CD4-positive, CD25-positive, alpha-beta regulatory T cell (primary cell): ENCODE data around the gene BBIP1. TPM values are rescaled to one million over a fixed set of nuclear protein-coding genes. Genes with fewer than 3 reads are reported as not detected.

ENCODE experiments used
- ATAC-seq, 2 donors: fragments of 150-1000 bp; cut with Tn5 transposase; one replicate each; pipeline ENCODE4 v1.10.0; 2021; ENCODE audit warnings: low read depth in 2 of 2, moderate number of reproducible peaks in 2 of 2, moderate library complexity in 1 of 2
- DNase-seq, 3 donors: peaks; one replicate each; pipeline versions ENCODE4 v3.0.0 to v3.0.0-alpha.2; 2012 to 2022; ENCODE audit warnings: mixed read lengths in 1 of 3
- H3K27ac ChIP-seq: one replicate; pipeline ENCODE4 v1.7.0; 2013; ENCODE audit warnings: mild to moderate bottlenecking, low read length; ENCODE audit not compliant: insufficient read depth, poor library complexity, severe bottlenecking
- H3K27me3 ChIP-seq: one replicate; pipeline ENCODE4 v1.7.0; 2013; ENCODE audit warnings: low read length; ENCODE audit not compliant: control insufficient read depth, insufficient read depth
- H3K36me3 ChIP-seq: one replicate; pipeline ENCODE4 v1.7.0; 2013; ENCODE audit warnings: mild to moderate bottlenecking, low read length, moderate library complexity; ENCODE audit not compliant: control insufficient read depth, insufficient read depth
- H3K4me1 ChIP-seq: 2 replicates; pipeline ENCODE4 v1.7.0; 2013; ENCODE audit warnings: mild to moderate bottlenecking, low read length; ENCODE audit not compliant: insufficient read depth, control insufficient read depth, poor library complexity, severe bottlenecking
- H3K4me3 ChIP-seq: one replicate; pipeline ENCODE4 v1.7.0; 2013; ENCODE audit warnings: low read depth, mild to moderate bottlenecking, low read length, moderate library complexity
- H3K9me3 ChIP-seq, 2 experiments: 1 replicate in 1 of 2; 2 replicates in 1 of 2; pipeline ENCODE4 v1.7.0; 2013; ENCODE audit warnings: low read length in 2 of 2, mild to moderate bottlenecking in 1 of 2, moderate library complexity in 1 of 2; ENCODE audit not compliant: control insufficient read depth in 2 of 2
- H3K27ac Mint-ChIP-seq, 3 donors: one replicate each; pipeline ENCODE4 v1.8.0; 2020 to 2022; ENCODE audit warnings: mild to moderate bottlenecking in 3 of 3, mixed read lengths in 3 of 3, moderate library complexity in 2 of 3
- H3K27me3 Mint-ChIP-seq: one replicate; pipeline ENCODE4 v1.8.0; 2022; ENCODE audit warnings: mild to moderate bottlenecking, mixed read lengths
- H3K36me3 Mint-ChIP-seq: one replicate; pipeline ENCODE4 v1.8.0; 2020; ENCODE audit warnings: mixed read lengths
- H3K4me1 Mint-ChIP-seq, 4 donors: one replicate each; pipeline ENCODE4 v1.8.0; 2020 to 2022; ENCODE audit warnings: mixed read lengths in 4 of 4, mild to moderate bottlenecking in 1 of 4
- H3K4me3 Mint-ChIP-seq, 4 donors: one replicate each; pipeline ENCODE4 v1.8.0; 2020 to 2022; ENCODE audit warnings: mild to moderate bottlenecking in 4 of 4, mixed read lengths in 4 of 4, moderate library complexity in 3 of 4
- H3K9me3 Mint-ChIP-seq, 7 donors: one replicate each; pipeline ENCODE4 v1.8.0; 2020 to 2022; ENCODE audit warnings: mixed read lengths in 7 of 7, mild to moderate bottlenecking in 3 of 7, moderate library complexity in 2 of 7
- polyA plus RNA-seq, 4 donors: library from polyadenylated mRNA; unstranded; fragments of 300-500 nt; fragmentation: Illumina TruSeq; gene quantifications; one replicate each; pipeline ENCODE4 v1.2.3, GENCODE V29; 2021
- total RNA-seq: library from RNA; stranded (reverse); gene quantifications from one replicate; pipeline ENCODE4 v1.2.3, GENCODE V29; 2022

Gene BBIP1
- total and polyA plus RNA-seq, 5 donors from 2014 or later = 34.1 to 42.3 (median 39.3) TPM

- no peaks in the 10 kb centered on the region for H3K27me3 Mint-ChIP-seq
- H3K36me3 ChIP-seq = no peaks in the 10 kb centered on the region
- no peaks in the 10 kb centered on the region for H3K27me3 ChIP-seq
- peak overlapping the region; percentile 1 to 84 (median 82) for H3K4me3 Mint-ChIP-seq
- H3K4me3 ChIP-seq = peak overlapping the region; percentile 74
- no peaks in the 10 kb centered on the region for H3K9me3 ChIP-seq
- no peaks in the 10 kb centered on the region for H3K36me3 Mint-ChIP-seq
- peak overlapping the region; percentile 97 for H3K27ac ChIP-seq
- H3K4me1 Mint-ChIP-seq = peaks cover 48 to 99% (median 81%) of the 10 kb centered on the region in 4 donors
- H3K9me3 Mint-ChIP-seq = no peaks in the 10 kb centered on the region
- H3K4me1 ChIP-seq = peaks cover 100% of the 10 kb centered on the region
- DNase-seq (no peak), ATAC-seq (no peak)
- H3K27ac Mint-ChIP-seq = peak overlapping the region; percentile 97 to 100 (median 98)
These were observed 55.0 kb downstream of the BBIP1 start for GRCh38 chr10:110863956-110864355.

GRCh38 chr10:110863361-110863760 lies 55.6 kb downstream of the BBIP1 start:
- peak overlapping the region; percentile 74 for H3K4me3 ChIP-seq
- Mint-ChIP-seq H3K36me3 (no peaks in the 10 kb centered on the region), H3K4me1 (peaks cover 48 to 98% (median 80%) of the 10 kb centered on the region in 4 donors), H3K9me3 (no peaks in the 10 kb centered on the region), H3K27ac (peak overlapping the region; percentile 97 to 100 (median 98)), H3K4me3 (peak overlapping the region in 3 of 4 donors; percentile 29 to 84 (median 84)), H3K27me3 (no peaks in the 10 kb centered on the region)
- ATAC-seq = no peak
- no peak for DNase-seq
- H3K4me1 ChIP-seq = peaks cover 100% of the 10 kb centered on the region
- H3K9me3 ChIP-seq = no peaks in the 10 kb centered on the region
- H3K27ac ChIP-seq = peak overlapping the region; percentile 97
- no peaks in the 10 kb centered on the region for H3K36me3 ChIP-seq
- H3K27me3 ChIP-seq = no peaks in the 10 kb centered on the region

- Mint-ChIP-seq H3K27me3 (no peaks in the 10 kb centered on the region), H3K36me3 (no peaks in the 10 kb centered on the region), H3K27ac (peak overlapping the region; percentile 97 to 100 (median 98)), H3K9me3 (no peaks in the 10 kb centered on the region), H3K4me1 (peaks cover 52 to 98% (median 81%) of the 10 kb centered on the region in 4 donors), H3K4me3 (peak overlapping the region in 3 of 4 donors; percentile 37 to 84 (median 61))
- H3K4me1 ChIP-seq = peaks cover 100% of the 10 kb centered on the region
- ATAC-seq = no peak
- DNase-seq = no peak
- no peak overlapping the region for H3K4me3 ChIP-seq
- no peaks in the 10 kb centered on the region for H3K27me3 ChIP-seq
- peak overlapping the region; percentile 97 for H3K27ac ChIP-seq
- H3K36me3 ChIP-seq = no peaks in the 10 kb centered on the region
- H3K9me3 ChIP-seq = no peaks in the 10 kb centered on the region
These were observed 56.0 kb downstream of the BBIP1 start for GRCh38 chr10:110862961-110863360.

- no peaks in the 10 kb centered on the region for H3K9me3 Mint-ChIP-seq
- no peaks in the 10 kb centered on the region for H3K36me3 Mint-ChIP-seq
- Histone ChIP-seq H3K4me3 (no peak overlapping the region), H3K4me1 (peaks cover 100% of the 10 kb centered on the region), H3K27ac (peak overlapping the region; percentile 97), H3K36me3 (no peaks in the 10 kb centered on the region), H3K27me3 (no peaks in the 10 kb centered on the region), H3K9me3 (no peaks in the 10 kb centered on the region)
- H3K4me3 Mint-ChIP-seq = peak overlapping the region in 2 of 4 donors; percentile 13 to 53
- no peaks in the 10 kb centered on the region for H3K27me3 Mint-ChIP-seq
- peaks cover 46 to 98% (median 78%) of the 10 kb centered on the region in 4 donors for H3K4me1 Mint-ChIP-seq
- H3K27ac Mint-ChIP-seq = peak overlapping the region; percentile 85 to 97 (median 96)
- DNase-seq = no peak
- no peak for ATAC-seq
These were observed 56.9 kb downstream of the BBIP1 start for GRCh38 chr10:110861930-110862649.

- DNase-seq = no peak
- no peaks in the 10 kb centered on the region for H3K27me3 ChIP-seq
- H3K4me3 ChIP-seq = peak overlapping the region; percentile 39
- H3K36me3 ChIP-seq = no peaks in the 10 kb centered on the region
- H3K36me3 Mint-ChIP-seq = no peaks in the 10 kb centered on the region
- H3K27ac Mint-ChIP-seq = peak overlapping the region; percentile 93 to 99 (median 97)
- no peaks in the 10 kb centered on the region for H3K9me3 Mint-ChIP-seq
- peak overlapping the region; percentile 97 for H3K27ac ChIP-seq
- H3K4me3 Mint-ChIP-seq = peak overlapping the region in 3 of 4 donors; percentile 46 to 67 (median 66)
- no peaks in the 10 kb centered on the region for H3K27me3 Mint-ChIP-seq
- peaks cover 95% of the 10 kb centered on the region for H3K4me1 ChIP-seq
- no peak for ATAC-seq
- no peaks in the 10 kb centered on the region for H3K9me3 ChIP-seq
- H3K4me1 Mint-ChIP-seq = peaks cover 44 to 92% (median 75%) of the 10 kb centered on the region in 4 donors
These were observed 57.5 kb downstream of the BBIP1 start for GRCh38 chr10:110861476-110861875.

GRCh38 chr10:110860576-110861241 lies 58.3 kb downstream of the BBIP1 start:
- Mint-ChIP-seq H3K27me3 (no peaks in the 10 kb centered on the region), H3K36me3 (no peaks in the 10 kb centered on the region), H3K27ac (peak overlapping the region; percentile 93 to 99 (median 97)), H3K4me1 (peaks cover 37 to 89% (median 72%) of the 10 kb centered on the region in 4 donors), H3K9me3 (no peaks in the 10 kb centered on the region), H3K4me3 (peak overlapping the region; percentile 46 to 67 (median 62))
- Histone ChIP-seq H3K4me1 (peaks cover 87% of the 10 kb centered on the region), H3K27ac (peak overlapping the region; percentile 97), H3K4me3 (peak overlapping the region; percentile 39), H3K27me3 (no peaks in the 10 kb centered on the region), H3K36me3 (no peaks in the 10 kb centered on the region), H3K9me3 (no peaks in the 10 kb centered on the region)
- peak; percentile 16 to 90 (median 75) for DNase-seq
- peak; percentile 72 to 73 for ATAC-seq

- Histone ChIP-seq H3K36me3 (no peaks in the 10 kb centered on the region), H3K9me3 (no peaks in the 10 kb centered on the region), H3K4me3 (peak overlapping the region; percentile 39), H3K27me3 (no peaks in the 10 kb centered on the region), H3K27ac (peak overlapping the region; percentile 97), H3K4me1 (peaks cover 80% of the 10 kb centered on the region)
- H3K27ac Mint-ChIP-seq = peak overlapping the region; percentile 93 to 99 (median 97)
- H3K9me3 Mint-ChIP-seq = no peaks in the 10 kb centered on the region
- ATAC-seq (no peak), DNase-seq (no peak)
- no peaks in the 10 kb centered on the region for H3K36me3 Mint-ChIP-seq
- H3K4me3 Mint-ChIP-seq = peak overlapping the region in 3 of 4 donors; percentile 30 to 67 (median 46)
- H3K27me3 Mint-ChIP-seq = no peaks in the 10 kb centered on the region
- peaks cover 30 to 89% (median 68%) of the 10 kb centered on the region in 4 donors for H3K4me1 Mint-ChIP-seq
These were observed 59.0 kb downstream of the BBIP1 start for GRCh38 chr10:110859973-110860376.
